ENCODE data around the gene ARHGEF25.

DNA sequence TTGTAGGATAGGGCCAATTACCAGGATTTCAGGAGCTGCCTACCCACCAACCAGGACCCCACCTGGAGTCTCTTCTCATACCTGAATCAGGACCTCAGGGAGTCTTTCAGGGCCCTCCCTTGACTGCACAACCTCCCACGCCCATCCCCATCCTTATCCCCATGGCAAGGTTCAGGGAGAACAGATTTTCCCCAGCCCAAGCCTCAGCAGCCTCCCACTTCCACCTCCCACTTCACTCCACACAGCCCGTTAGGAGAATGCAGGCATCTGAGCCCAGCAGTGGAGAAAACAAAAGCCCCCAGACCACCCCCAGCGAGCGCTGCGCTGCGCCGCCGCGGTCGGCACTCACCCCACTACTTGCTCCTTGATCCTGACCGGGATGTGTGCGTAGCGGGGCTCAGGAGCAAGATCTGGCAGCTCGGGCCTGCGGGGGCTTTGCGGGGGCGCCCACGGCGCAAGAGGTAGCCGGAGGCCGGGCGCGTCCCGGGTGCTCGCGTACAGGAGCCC is 20.4 kb downstream of the ARHGEF25 start:
- TF ChIP-seq POLR2AphosphoS5 (IDR thresholded peaks at IDR 0.05; ENCODE audit: borderline replicate concordance, low read depth, low read length) (no peak), EZH2 (IDR thresholded peaks at IDR 0.05) (no peak), FOXP2 (optimal IDR thresholded peaks at IDR 0.05; ENCODE audit: control extremely low read depth, extremely low read length, insufficient read depth) (no peak)
